ENCODE results near the gene ATP11A. TPM values are rescaled to one million over a fixed set of nuclear protein-coding genes. Genes with fewer than 3 reads are reported as not detected.

ATP11A gene
- total RNA-seq, 1 experiment from 2014 or later, result 65.3 TPM

- no peak overlapping the region for H2AFZ ChIP-seq (ENCODE audit: low read length)
- no peak overlapping the region for H2AK5ac ChIP-seq (ENCODE audit: insufficient read length, low read length)
- H2BK5ac ChIP-seq (ENCODE audit: insufficient read length, low read length), result no peak overlapping the region
- H3T11ph ChIP-seq (ENCODE audit: low read length), result no peak overlapping the region
- no peaks in the 10 kb centered on the region for H3K23me2 ChIP-seq (ENCODE audit: insufficient read length, low read depth, low read length, poor library complexity, severe bottlenecking)
- H3K27ac ChIP-seq (ENCODE audit: insufficient read length, low read depth, low read length), result no peak overlapping the region
- H3K79me1 ChIP-seq (ENCODE audit: insufficient read depth, low read depth, low read length, poor library complexity, severe bottlenecking), result no peaks in the 10 kb centered on the region
- no peaks in the 10 kb centered on the region for H3K9me3 ChIP-seq (ENCODE audit: control insufficient read depth, low read depth, low read length)
- H3K27me3 ChIP-seq (ENCODE audit: insufficient read depth, low read length), result no peaks in the 10 kb centered on the region
- Mint-ChIP-seq H3K9me3 (peaks cover 18 to 26% of the 10 kb centered on the region in 2 experiments; a peak in 4 of 5 replicates), H3K4me3 (no peak overlapping the region), H3K27me3 (ENCODE audit: low read depth) (no peaks in the 10 kb centered on the region), H3K36me3 (ENCODE audit: insufficient read depth in 1 of 3, low read depth in 3 of 3) (peaks cover 20 to 50% (median 30%) of the 10 kb centered on the region in 3 experiments), H3K27ac (no peak overlapping the region), H3K4me1 (peaks cover 11 to 15% of the 10 kb centered on the region in 2 experiments)
- no peak overlapping the region for H2BK12ac ChIP-seq (ENCODE audit: insufficient read length, low read depth, low read length)
- no peak overlapping the region for H3K14ac ChIP-seq (ENCODE audit: insufficient read depth, low read length)
- no peaks in the 10 kb centered on the region for H4K20me1 ChIP-seq (ENCODE audit: control insufficient read depth, insufficient read depth, insufficient read length)
- H2BK20ac ChIP-seq (ENCODE audit: low read depth, low read length, poor library complexity, severe bottlenecking), result no peak overlapping the region
- WGBS (ENCODE audit: extremely low coverage, insufficient read length, low lambda C conversion rate), result no CpG with 5 or more reads among the region's 1 CpG
- no peak overlapping the region for H3K23ac ChIP-seq (ENCODE audit: insufficient read length, low read depth, low read length)
- no peak overlapping the region for H3K18ac ChIP-seq (ENCODE audit: insufficient read length, low read depth, low read length)
- no peak for DNase-seq
- no peaks in the 10 kb centered on the region for H3K79me2 ChIP-seq (ENCODE audit: insufficient read depth, low read length)
- no peak overlapping the region for H4K91ac ChIP-seq (ENCODE audit: insufficient read length, low read depth, low read length)
- no peaks in the 10 kb centered on the region for H3K4me1 ChIP-seq (ENCODE audit: insufficient read depth, low read length)
- H3K4ac ChIP-seq (ENCODE audit: low read depth, low read length), result no peak overlapping the region
- no peak overlapping the region for H3K9ac ChIP-seq (ENCODE audit: extremely low read depth, insufficient read length, low read length)
- H3K4me2 ChIP-seq (ENCODE audit: insufficient read depth, insufficient read length, low read length), result no peak overlapping the region
- H4K5ac ChIP-seq (ENCODE audit: insufficient read length, low read depth, low read length), result no peak overlapping the region
- H4K8ac ChIP-seq (replicated peaks; ENCODE audit: insufficient read length, low read depth, low read length), result no peak overlapping the region
- H3K56ac ChIP-seq (ENCODE audit: insufficient read length, low read depth, low read length), result no peak overlapping the region
- no peak overlapping the region for H2BK120ac ChIP-seq (ENCODE audit: low read depth, low read length, poor library complexity, severe bottlenecking)
- no peak for TF ChIP-seq CTCF (conservative IDR thresholded peaks at IDR 0.05)
- no peak overlapping the region for H2BK15ac ChIP-seq (ENCODE audit: low read depth, low read length)
These were observed 109.6 kb downstream of the ATP11A start for GRCh38 chr13:112799394-112799793.

All from H9 (cell line).